ENCODE measurements around the gene CSHL1.

DNA sequence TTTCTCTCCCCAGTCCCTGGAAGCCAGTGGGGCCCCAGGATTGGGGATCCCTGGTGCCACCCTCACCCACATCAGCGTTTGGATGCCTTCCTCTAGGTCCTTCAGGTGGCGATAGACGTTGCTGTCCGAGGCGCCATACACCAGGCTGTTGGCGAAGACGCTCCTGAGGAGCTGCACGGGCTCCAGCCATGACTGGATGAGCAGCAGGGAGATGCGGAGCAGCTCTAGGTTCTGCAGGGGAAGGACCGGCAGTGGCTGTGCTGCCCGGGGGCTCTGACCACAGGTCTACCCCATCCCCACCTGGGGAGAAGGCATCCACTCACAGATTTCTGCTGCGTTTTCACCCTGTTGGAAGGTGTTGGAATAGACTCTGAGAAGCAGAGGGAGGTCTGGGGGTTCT lies 30.4 kb downstream of the CSHL1 start:
- TF ChIP-seq, protein P1, sequence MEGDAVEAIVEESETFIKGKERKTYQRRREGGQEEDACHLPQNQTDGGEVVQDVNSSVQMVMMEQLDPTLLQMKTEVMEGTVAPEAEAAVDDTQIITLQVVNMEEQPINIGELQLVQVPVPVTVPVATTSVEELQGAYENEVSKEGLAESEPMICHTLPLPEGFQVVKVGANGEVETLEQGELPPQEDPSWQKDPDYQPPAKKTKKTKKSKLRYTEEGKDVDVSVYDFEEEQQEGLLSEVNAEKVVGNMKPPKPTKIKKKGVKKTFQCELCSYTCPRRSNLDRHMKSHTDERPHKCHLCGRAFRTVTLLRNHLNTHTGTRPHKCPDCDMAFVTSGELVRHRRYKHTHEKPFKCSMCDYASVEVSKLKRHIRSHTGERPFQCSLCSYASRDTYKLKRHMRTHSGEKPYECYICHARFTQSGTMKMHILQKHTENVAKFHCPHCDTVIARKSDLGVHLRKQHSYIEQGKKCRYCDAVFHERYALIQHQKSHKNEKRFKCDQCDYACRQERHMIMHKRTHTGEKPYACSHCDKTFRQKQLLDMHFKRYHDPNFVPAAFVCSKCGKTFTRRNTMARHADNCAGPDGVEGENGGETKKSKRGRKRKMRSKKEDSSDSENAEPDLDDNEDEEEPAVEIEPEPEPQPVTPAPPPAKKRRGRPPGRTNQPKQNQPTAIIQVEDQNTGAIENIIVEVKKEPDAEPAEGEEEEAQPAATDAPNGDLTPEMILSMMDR (conservative IDR thresholded peaks at IDR 0.05): no peak
- no peak for TF ChIP-seq ZFX (IDR thresholded peaks at IDR 0.05)

Measured in C4-2B (cell line).